ENCODE results near the gene TTYH2.
"Not testable (repeated sequence)": the region's sequence is repeated elsewhere in the genome, so short reads cannot be mapped to it uniquely, and the experiment has no call there.

Gene TTYH2

DNA sequence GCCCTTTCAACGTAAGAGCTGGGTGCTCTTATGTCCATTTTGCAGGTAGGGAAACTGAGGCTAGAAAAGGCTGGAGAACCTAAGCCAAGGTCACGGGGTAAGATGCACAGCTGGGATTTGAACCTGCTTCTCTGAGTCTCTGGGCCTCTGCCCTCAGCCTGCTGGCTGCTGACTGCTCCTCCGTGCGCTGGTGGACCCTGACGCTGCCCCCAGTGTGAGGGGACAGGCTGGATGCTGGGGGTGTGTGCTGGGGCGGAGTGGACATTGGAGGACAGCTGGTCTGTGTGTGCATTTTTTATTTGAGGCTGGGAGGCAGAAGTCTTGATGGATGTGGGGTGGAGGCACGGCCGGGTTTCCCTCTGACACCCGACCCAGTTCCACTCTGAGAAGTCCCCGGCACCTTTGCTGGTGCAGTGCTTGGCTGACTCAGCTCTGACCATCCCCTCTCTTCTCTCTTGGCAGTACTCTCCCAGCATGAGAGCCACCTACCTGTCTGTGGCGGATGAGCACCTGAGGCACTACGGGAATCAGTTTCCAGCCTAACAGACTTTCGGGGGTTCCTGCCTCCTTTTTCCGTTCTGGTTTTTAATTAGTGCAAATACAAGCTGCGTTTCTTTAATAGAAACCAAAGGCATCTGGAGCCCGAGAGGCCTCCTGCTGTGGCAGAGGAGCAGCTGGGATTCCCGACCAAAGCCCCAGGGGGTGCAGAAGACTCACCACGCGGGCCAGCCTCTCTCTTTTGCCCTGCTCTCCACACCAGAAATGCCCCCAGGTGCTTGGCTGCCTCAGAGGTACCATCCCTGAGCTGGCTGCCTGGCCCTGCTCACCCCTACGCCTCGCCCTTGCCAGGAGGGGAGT is 46.5 kb downstream of the TTYH2 start:
- Histone ChIP-seq H3K9ac (ENCODE audit: low read length) (no peak overlapping the region), H4K20me1 (ENCODE audit: insufficient read depth, low read length) (no peaks in the 10 kb centered on the region), H3K9me2 (ENCODE audit: low read depth, low read length) (no peaks in the 10 kb centered on the region), H3K36me3 (ENCODE audit: insufficient read depth, low read length) (no peaks in the 10 kb centered on the region), H3K4me2 (ENCODE audit: low read length) (no peak overlapping the region), H3F3A (ENCODE audit: insufficient read depth, low read length) (no peaks in the 10 kb centered on the region), H2AFZ (ENCODE audit: low read length) (no peak overlapping the region), H3K27ac (ENCODE audit: low read depth, low read length, poor library complexity, severe bottlenecking) (no peak overlapping the region), H3K9me3 (ENCODE audit: low read length) (no peaks in the 10 kb centered on the region), H3K4me1 (ENCODE audit: insufficient read depth, low read length, severe bottlenecking) (no peaks in the 10 kb centered on the region), H3K4me3 (ENCODE audit: low read depth, low read length, poor library complexity, severe bottlenecking) (no peak overlapping the region), H3K27me3 (ENCODE audit: insufficient read depth, low read length) (no peaks in the 10 kb centered on the region; the same call in 1 of the 2 replicates), H3K79me2 (ENCODE audit: insufficient read depth, low read length) (no peaks in the 10 kb centered on the region)
- TF ChIP-seq, protein P1, sequence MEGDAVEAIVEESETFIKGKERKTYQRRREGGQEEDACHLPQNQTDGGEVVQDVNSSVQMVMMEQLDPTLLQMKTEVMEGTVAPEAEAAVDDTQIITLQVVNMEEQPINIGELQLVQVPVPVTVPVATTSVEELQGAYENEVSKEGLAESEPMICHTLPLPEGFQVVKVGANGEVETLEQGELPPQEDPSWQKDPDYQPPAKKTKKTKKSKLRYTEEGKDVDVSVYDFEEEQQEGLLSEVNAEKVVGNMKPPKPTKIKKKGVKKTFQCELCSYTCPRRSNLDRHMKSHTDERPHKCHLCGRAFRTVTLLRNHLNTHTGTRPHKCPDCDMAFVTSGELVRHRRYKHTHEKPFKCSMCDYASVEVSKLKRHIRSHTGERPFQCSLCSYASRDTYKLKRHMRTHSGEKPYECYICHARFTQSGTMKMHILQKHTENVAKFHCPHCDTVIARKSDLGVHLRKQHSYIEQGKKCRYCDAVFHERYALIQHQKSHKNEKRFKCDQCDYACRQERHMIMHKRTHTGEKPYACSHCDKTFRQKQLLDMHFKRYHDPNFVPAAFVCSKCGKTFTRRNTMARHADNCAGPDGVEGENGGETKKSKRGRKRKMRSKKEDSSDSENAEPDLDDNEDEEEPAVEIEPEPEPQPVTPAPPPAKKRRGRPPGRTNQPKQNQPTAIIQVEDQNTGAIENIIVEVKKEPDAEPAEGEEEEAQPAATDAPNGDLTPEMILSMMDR (IDR thresholded peaks at IDR 0.05; ENCODE audit: low read length), result no peak
- no peak for TF ChIP-seq EZH2 (IDR thresholded peaks at IDR 0.05; ENCODE audit: borderline replicate concordance, low read length)

DNA sequence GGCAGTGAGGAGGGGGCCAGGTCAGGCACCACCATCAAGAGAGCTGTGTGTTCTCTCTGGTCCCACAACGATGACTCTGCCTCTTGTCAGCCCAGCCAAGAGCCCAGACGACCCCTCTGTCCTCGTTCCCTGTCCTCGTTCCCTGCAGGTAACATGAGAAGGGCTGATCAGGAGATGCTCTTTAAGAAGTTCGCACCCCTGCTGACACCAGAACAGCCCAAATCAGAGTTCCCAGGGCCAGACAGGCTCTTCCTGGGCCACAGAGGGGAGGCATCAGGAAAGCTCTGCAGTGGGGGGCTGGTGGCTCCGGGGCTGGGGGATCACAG is 47.1 kb downstream of the TTYH2 start:
- Histone ChIP-seq H3K9ac (ENCODE audit: low read length) (no peak overlapping the region), H2AFZ (ENCODE audit: low read length) (no peak overlapping the region), H3K4me1 (ENCODE audit: insufficient read depth, low read length, severe bottlenecking) (no peaks in the 10 kb centered on the region), H3K27me3 (ENCODE audit: insufficient read depth, low read length) (no peaks in the 10 kb centered on the region; the same call in 1 of the 2 replicates), H3K4me3 (ENCODE audit: low read depth, low read length, poor library complexity, severe bottlenecking) (no peak overlapping the region), H3K9me2 (ENCODE audit: low read depth, low read length) (no peaks in the 10 kb centered on the region), H3K79me2 (ENCODE audit: insufficient read depth, low read length) (no peaks in the 10 kb centered on the region), H3K9me3 (ENCODE audit: low read length) (no peaks in the 10 kb centered on the region), H4K20me1 (ENCODE audit: insufficient read depth, low read length) (no peaks in the 10 kb centered on the region), H3K4me2 (ENCODE audit: low read length) (no peak overlapping the region), H3K36me3 (ENCODE audit: insufficient read depth, low read length) (no peaks in the 10 kb centered on the region), H3F3A (ENCODE audit: insufficient read depth, low read length) (no peaks in the 10 kb centered on the region), H3K27ac (ENCODE audit: low read depth, low read length, poor library complexity, severe bottlenecking) (no peak overlapping the region)
- TF ChIP-seq, protein P1 (IDR thresholded peaks at IDR 0.05; ENCODE audit: low read length), result no peak
- no peak for TF ChIP-seq EZH2 (IDR thresholded peaks at IDR 0.05; ENCODE audit: borderline replicate concordance, low read length)

DNA sequence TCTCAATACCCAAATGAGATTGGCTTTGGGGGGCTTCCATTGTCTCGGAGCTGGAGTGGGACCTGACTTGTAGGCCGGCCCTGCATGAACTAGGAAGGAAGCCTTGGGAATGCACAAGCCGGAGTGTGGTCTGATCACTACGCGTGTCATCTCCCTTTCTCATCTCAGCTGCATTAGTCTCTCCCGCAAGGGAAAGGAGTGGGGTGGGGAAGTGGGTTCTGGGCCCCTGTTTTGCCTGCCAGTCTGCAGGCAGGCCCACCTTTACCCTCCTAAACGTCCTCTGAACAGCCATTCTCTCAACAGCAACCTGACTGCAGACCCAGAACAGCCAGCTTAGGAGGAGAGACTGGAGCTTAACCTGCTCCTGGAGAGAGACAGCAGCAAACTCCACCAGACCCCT is 49.2 kb downstream of the TTYH2 start:
- H3K9ac ChIP-seq (ENCODE audit: low read length), result no peak overlapping the region
- no peak overlapping the region for H3K4me2 ChIP-seq (ENCODE audit: low read length)
- no peak overlapping the region for H2AFZ ChIP-seq (ENCODE audit: low read length)
- H3K27me3 ChIP-seq (ENCODE audit: insufficient read depth, low read length), result no peaks in the 10 kb centered on the region; the same call in 1 of the 2 replicates
- no peak overlapping the region for H3K4me3 ChIP-seq (ENCODE audit: low read depth, low read length, poor library complexity, severe bottlenecking)
- H3K27ac ChIP-seq (ENCODE audit: low read depth, low read length, poor library complexity, severe bottlenecking), result no peak overlapping the region
- no peaks in the 10 kb centered on the region for H3K36me3 ChIP-seq (ENCODE audit: insufficient read depth, low read length)
- no peaks in the 10 kb centered on the region for H3K9me3 ChIP-seq (ENCODE audit: low read length)
- no peaks in the 10 kb centered on the region for H3K9me2 ChIP-seq (ENCODE audit: low read depth, low read length)
- no peaks in the 10 kb centered on the region for H3F3A ChIP-seq (ENCODE audit: insufficient read depth, low read length)
- H4K20me1 ChIP-seq (ENCODE audit: insufficient read depth, low read length), result no peaks in the 10 kb centered on the region
- TF ChIP-seq, protein P1 (IDR thresholded peaks at IDR 0.05; ENCODE audit: low read length), result no peak
- no peak for TF ChIP-seq EZH2 (IDR thresholded peaks at IDR 0.05; ENCODE audit: borderline replicate concordance, low read length)
- H3K79me2 ChIP-seq (ENCODE audit: insufficient read depth, low read length), result no peaks in the 10 kb centered on the region
- H3K4me1 ChIP-seq (ENCODE audit: insufficient read depth, low read length, severe bottlenecking), result no peaks in the 10 kb centered on the region

DNA sequence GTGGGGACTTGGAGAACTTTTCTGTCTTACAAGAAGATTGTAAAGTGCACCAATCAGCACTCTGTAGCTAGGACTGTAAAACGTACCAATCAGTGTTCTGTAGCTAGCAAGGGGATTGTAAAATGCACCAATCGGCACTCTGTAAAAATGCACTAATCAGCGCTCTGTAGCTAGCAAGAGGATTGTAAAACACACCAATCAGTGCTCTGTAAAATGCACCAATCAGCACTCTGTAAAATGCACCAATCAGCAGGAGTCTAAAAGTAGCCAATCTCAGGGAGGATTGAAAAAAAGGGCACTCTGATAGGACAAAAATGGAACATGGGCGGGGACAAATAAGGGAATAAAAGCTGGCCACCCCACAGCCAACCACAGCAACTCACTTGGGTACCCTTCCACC is 53.7 kb downstream of the TTYH2 start:
- not testable (repeated sequence) for H3K9ac ChIP-seq (ENCODE audit: low read length); H3K4me2 ChIP-seq (ENCODE audit: low read length); H3K4me1 ChIP-seq (ENCODE audit: insufficient read depth, low read length, severe bottlenecking); H3F3A ChIP-seq (ENCODE audit: insufficient read depth, low read length); H3K27me3 ChIP-seq (ENCODE audit: insufficient read depth, low read length); H3K79me2 ChIP-seq (ENCODE audit: insufficient read depth, low read length); H4K20me1 ChIP-seq (ENCODE audit: insufficient read depth, low read length); H2AFZ ChIP-seq (ENCODE audit: low read length); H3K36me3 ChIP-seq (ENCODE audit: insufficient read depth, low read length); H3K9me2 ChIP-seq (ENCODE audit: low read depth, low read length); H3K27ac ChIP-seq (ENCODE audit: low read depth, low read length, poor library complexity, severe bottlenecking); H3K9me3 ChIP-seq (ENCODE audit: low read length); H3K4me3 ChIP-seq (ENCODE audit: low read depth, low read length, poor library complexity, severe bottlenecking)

Data from OCI-LY1 (cell line).